GM19372 (cell line): ENCODE data around the gene LRP8.

ENCODE experiments used
- ATAC-seq: cut with Tn5 transposase; IDR thresholded peaks from one replicate; pipeline ENCODE4 v1.9.1; 2021; ENCODE audit warnings: mild to moderate bottlenecking, low read depth, moderate library complexity; ENCODE audit not compliant: unreplicated experiment

The LRP8 gene

GRCh38 chr1:53341521-53341895 is 13.6 kb upstream of the LRP8 start:
- no peak for ATAC-seq

GRCh38 chr1:53340660-53341520 is 13.0 kb upstream of the LRP8 start:
- ATAC-seq: no peak

- ATAC-seq: no peak
Observed at GRCh38 chr1:53339736-53340635, 12.1 kb upstream of the LRP8 start.

- no peak for ATAC-seq
Observed at GRCh38 chr1:53338423-53338822, 10.6 kb upstream of the LRP8 start.

GRCh38 chr1:53337499-53337898 is 9.6 kb upstream of the LRP8 start:
- no peak for ATAC-seq

GRCh38 chr1:53336146-53336545 is 8.3 kb upstream of the LRP8 start:
- ATAC-seq: no peak

GRCh38 chr1:53335661-53336060 is 7.8 kb upstream of the LRP8 start:
- no peak for ATAC-seq

DNA sequence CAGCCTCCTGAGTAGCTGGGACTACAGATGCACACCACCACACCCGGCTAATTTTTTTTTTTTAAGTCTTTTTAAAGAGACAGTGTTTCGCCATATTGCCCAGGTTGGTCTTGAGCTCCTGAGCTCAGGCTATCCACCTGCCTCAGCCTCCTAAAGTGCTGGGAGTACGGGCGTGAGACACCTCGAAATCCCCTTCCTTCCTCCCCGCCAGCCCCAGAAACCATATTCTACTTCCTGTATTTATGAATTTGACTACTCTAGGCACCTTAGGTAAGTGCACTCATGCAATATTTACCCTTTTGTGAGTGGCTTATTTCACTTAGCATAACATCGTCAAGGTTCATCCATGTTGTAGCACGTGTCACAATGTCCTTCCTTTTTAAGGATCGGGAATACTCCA is 6.9 kb upstream of the LRP8 start:
- ATAC-seq: no peak

DNA sequence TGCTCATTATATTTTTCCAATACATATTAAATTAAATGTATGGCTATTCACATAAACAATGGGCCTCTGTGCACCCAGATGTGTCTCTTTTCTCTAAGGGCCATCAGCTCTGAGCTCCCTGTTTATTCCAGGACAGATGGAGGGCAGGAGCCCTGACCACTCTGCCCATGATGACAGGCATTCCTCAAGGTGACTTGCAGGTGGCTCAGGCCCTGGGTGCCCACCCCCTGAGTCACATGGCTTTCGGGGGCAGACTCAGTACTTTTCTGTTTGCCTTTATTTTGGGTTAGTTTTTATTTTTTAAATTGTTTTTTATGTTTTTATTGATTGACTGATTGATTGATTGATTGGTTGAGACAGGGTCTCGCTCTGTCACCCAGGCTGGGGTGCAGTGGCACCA is 6.4 kb upstream of the LRP8 start:
- no peak for ATAC-seq

- no peak for ATAC-seq
Observed at GRCh38 chr1:53332833-53333232, 5.0 kb upstream of the LRP8 start.

DNA sequence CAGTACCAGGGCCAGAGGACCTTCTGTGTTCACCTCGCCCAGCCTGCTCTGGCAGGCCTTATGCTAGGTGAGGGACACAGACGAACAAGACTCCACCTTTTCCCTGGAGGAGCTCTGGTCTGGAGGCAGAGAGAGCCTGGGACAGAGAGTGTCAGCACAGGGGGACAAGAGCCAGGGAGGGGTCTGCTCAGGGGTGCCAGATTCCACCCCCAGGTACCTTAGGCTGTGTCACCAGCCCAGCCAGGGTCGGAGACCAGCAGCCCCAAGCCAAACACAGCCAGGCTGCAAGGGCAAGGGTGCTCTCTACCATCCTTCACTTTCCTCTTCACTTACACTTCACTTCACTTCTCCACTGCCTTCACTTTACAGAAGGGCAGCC is 4.3 kb upstream of the LRP8 start:
- no peak for ATAC-seq

DNA sequence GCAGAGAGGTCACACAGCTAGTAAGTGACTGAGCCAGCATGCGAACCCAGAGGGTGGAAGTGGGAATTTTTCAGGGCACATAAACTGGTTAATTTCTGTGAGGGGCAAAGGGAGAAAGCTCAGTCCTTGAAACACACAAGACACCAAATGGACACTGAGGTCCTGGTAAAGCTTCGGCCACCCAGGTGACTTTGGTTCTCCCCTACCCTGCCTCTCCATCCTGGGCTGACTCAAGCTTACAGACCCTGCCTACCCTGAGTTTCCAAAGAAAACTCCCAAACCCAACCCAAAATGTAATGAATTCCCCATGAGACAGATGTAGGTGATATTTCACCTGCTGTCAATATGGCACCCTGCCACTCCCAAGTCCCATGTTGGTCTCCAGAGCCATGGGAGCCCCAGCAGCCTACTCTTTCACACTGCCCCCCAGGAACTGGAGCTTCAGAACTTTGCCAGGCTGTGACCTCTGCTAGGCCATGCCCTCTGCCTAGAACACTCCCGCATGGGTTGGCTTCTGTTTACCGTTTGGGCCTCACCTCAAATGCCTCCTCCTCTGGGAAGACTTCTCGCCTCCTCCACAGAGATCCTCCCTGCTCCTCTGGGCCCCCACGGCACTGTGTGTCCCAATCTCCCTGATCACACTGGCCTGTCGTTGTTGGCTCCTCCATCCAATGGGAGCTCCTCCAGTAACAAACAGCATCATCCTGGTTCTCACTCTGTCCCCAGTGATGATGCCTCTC is 3.7 kb upstream of the LRP8 start:
- ATAC-seq: no peak

DNA sequence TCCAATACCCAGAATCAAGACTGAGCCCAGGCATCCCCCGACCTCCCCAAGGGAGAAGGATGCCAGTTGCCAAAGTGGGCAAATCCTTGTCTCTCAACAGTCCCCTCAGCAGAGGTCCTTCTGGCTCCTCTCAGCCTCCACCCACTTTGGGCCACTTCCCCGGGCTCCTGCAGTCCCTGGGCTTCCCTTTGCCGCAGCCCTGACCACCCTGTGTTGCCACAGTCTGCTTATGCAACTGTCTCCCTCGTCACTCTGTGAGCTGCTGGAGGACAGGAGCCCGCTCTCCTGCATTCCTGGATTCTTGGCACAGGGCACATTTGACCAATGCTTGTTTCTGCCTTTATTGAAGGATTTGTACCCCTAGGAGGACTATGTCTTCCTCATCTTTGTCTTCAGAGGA is 2.9 kb upstream of the LRP8 start:
- ATAC-seq: no peak

DNA sequence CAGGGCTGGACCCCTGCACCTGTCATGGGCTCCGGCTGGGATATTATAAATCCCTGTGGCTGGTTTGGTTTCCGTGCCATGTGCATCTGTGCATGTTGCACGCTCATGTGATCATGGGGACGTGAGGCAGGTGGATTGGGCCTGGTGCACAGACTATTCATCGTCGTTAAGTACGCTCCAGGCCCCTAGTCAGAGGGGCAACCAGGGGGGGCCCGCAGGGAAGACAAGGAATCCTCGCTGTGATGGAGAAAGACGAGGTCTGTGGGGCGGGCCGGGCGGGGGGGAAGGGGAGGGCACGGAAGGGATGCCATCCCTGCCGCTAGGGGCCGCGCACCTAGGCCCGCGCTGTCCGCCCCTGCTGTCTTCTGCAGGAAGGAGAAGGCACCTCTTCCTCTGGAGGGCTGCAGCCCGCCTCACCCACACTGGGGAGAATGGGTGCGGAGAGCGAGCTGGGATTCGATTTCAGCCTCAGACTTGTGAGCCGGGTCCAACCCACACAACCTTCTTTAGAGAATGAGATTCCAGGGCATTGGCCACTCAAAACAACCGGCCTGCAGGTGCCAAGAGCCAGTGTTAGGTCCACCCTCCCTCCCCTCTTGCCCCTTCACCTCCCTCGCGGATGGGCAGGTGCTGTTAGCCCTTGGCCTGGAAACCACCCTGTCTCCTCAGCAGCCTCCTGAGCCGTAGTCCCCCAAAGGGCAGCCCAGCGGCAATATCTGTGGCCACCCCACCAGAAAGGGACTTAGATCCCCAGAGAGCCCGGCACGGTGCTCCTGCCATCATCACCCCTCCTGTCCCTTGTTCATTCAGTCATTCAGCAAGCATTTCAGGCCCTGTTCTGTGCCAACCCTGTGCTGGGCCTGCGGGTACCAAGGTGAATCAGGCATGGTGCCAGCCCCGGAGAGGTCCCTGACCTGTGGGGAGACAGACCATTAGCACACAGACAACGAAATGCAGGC is 950 bp upstream of the LRP8 start:
- ATAC-seq: no peak

DNA sequence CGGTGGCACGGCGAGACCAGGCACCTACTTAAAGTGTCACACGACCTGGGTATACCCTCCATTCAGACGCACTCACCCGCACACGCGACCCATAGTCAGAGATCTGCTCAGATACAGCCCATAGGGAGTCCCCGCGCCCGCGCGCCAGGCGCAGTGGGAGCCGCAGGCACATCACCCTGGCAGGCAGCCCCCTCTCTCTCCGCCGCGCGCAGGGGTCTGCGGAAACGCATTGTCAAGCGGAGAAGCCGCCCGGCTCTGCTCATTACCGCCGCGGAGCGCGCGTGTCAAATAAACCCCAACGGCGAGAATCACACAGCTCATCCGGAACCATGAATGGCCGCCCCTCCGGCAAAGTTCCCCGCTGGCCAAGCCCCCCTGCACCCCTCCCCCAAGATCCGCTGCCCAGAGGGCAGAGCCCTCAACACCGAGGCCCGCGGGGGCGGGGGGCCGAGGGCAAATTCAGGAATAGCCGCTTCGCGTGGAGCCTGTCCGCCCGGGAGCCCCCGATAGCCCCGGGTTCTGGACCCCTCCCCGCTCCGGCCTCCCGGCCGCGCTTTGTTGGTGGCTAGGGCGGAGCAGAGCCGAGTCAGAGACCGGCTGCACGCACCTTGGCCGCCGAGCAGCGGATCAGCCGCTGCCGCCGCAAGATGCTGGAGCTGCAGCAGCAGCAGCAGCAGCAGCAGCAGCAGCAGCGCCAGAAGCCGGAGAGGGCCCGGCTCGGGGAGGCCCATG is 522 bp downstream of the LRP8 start:
- ATAC-seq: peak; percentile 11

GRCh38 chr1:53326598-53327181 is 1.2 kb downstream of the LRP8 start:
- ATAC-seq: peak; percentile 26

DNA sequence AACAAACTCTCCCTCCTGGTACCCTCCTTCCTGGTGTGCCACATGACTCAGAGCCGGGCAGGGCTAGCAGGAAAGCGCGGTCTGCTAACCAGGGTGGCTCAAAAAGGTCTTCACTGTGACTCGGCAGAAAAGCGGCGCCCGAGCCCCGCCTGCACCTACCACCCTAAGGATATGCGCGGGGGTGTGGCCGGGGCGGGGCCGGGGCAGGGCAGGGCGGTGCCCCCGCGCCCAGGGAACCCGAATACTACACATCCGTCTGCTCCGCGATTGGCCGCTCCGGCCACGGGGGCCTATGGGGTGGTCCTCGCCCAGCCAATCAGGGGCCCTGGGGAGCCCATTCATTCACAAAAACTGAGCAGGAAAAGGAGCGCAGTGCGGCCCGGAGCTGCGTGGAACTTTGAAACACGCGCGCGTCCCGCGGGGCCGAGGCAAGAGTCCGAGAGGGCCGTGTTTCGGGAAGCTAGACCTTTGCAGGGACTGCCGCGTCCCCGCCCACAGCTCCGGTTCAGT is 1.7 kb downstream of the LRP8 start:
- ATAC-seq: peak; percentile 83

DNA sequence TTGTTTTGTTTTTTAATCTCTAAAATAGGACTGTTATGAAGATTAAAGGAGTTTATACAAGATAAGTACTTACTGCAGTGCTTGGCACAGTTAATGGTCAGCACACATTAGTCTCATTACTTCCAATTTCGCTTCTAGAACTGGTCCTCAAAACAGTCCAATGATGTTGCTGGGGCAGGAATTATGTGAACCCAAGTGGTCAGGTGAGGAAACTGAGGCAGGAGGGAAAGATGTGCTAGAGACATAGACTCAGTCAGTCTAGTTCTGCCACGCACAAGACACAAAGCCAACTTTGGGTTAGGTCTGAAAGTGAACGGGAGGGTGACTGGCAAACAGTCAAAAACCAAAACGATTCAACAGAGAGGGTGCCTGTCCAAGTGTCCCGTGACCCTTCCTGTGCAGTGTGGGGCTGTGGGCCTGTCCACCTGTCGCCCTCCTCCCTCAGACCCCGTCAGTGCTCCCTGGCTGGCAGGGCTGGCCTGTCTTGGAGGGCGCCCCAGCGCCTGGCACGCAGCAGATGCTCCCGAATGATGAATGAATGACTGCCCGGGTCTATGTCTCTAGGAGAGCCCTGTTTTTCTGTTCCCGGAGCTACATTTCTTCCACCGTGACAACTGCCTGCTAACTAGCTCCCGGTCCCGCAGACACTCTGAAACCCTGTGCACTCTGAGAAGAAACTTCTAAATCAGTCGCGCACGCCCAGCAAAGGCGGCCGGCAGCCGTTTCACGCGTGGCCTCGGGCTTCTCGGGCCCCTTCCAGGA is 2.4 kb downstream of the LRP8 start:
- ATAC-seq: no peak
